Parathyroid adenoma (tissue), 2 donors: ENCODE measurements around the gene IL1RAPL2.

ENCODE experiments used
- H2AFZ ChIP-seq: fragments of 300-600 bp; sonication (generic); one replicate; pipeline ENCODE4 v1.7.0; 2017; ENCODE audit warnings: antibody characterized with exemption, mild to moderate bottlenecking
- H3K27ac ChIP-seq: fragments of 300-600 bp; sonication (generic); one replicate; pipeline ENCODE4 v1.7.0; 2017
- H3K27me3 ChIP-seq: fragments of 300-600 bp; sonication (generic); one replicate; pipeline ENCODE4 v1.7.0; 2017; ENCODE audit warnings: low read length; ENCODE audit not compliant: control insufficient read depth, insufficient read depth
- H3K36me3 ChIP-seq: fragments of 300-600 bp; sonication (generic); one replicate; pipeline ENCODE4 v1.7.0; 2017; ENCODE audit warnings: low read length; ENCODE audit not compliant: control insufficient read depth, insufficient read depth
- H3K4me1 ChIP-seq: fragments of 300-600 bp; sonication (generic); one replicate; pipeline ENCODE4 v1.7.0; 2017; ENCODE audit warnings: control low read depth
- H3K4me2 ChIP-seq: fragments of 300-600 bp; sonication (generic); one replicate; pipeline ENCODE4 v1.7.0; 2017; ENCODE audit warnings: low read length
- H3K4me3 ChIP-seq: fragments of 300-600 bp; sonication (generic); one replicate; pipeline ENCODE4 v1.7.0; 2017; ENCODE audit warnings: low read depth, low read length
- H3K79me2 ChIP-seq: fragments of 300-600 bp; sonication (generic); one replicate; pipeline ENCODE4 v1.7.0; 2017; ENCODE audit warnings: control low read depth
- H3K9ac ChIP-seq: fragments of 300-600 bp; sonication (generic); one replicate; pipeline ENCODE4 v1.7.0; 2017; ENCODE audit warnings: mild to moderate bottlenecking
- H3K9me3 ChIP-seq: fragments of 300-600 bp; sonication (generic); one replicate; pipeline ENCODE4 v1.7.0; 2017; ENCODE audit warnings: low read length; ENCODE audit not compliant: control insufficient read depth
- CTCF ChIP-seq: fragments of 300-600 bp; sonication (generic); IDR thresholded peaks from one replicate; pipeline ENCODE4 v1.7.0; 2017; ENCODE audit warnings: antibody characterized with exemption, mild to moderate bottlenecking
- donor health status: primary hyperparathyroidism.

IL1RAPL2 gene

GRCh38 chrX:105219454-105220401, 653.7 kb downstream of the IL1RAPL2 start:
- Histone ChIP-seq H2AFZ (no peak overlapping the region), H3K36me3 (no peaks in the 10 kb centered on the region), H3K79me2 (no peaks in the 10 kb centered on the region), H3K27ac (no peak overlapping the region), H3K27me3 (no peaks in the 10 kb centered on the region), H3K4me2 (no peak overlapping the region), H3K9me3 (no peaks in the 10 kb centered on the region), H3K9ac (no peak overlapping the region), H3K4me3 (no peak overlapping the region), H3K4me1 (no peaks in the 10 kb centered on the region)
- no peak for TF ChIP-seq CTCF

- no peak for TF ChIP-seq CTCF
- no peak within 1 kb of the TSS for H3K27ac ChIP-seq
- no peaks in the 10 kb centered on the region for H3K36me3 ChIP-seq
- H2AFZ ChIP-seq = no peak within 1 kb of the TSS
- H3K9me3 ChIP-seq = no peaks in the 10 kb centered on the region
- H3K4me1 ChIP-seq = no peaks in the 10 kb centered on the region
- no peak within 1 kb of the TSS for H3K9ac ChIP-seq
- H3K4me3 ChIP-seq = no peak within 1 kb of the TSS
- no peaks in the 10 kb centered on the region for H3K79me2 ChIP-seq
- H3K27me3 ChIP-seq = no peaks in the 10 kb centered on the region
- H3K4me2 ChIP-seq = no peak within 1 kb of the TSS
These were observed 654.6 kb downstream of the IL1RAPL2 start, which contains the start of gene TEX13A for GRCh38 chrX:105220636-105221035. Gene TEX13A, minus strand, starts transcription at chrX:105220694. Its CDS starts 297 bp downstream, at chrX:105220397.

GRCh38 chrX:105221374-105221773, 655.4 kb downstream of the IL1RAPL2 start:
- no peaks in the 10 kb centered on the region for H3K27me3 ChIP-seq

GRCh38 chrX:105226499-105226898, 660.5 kb downstream of the IL1RAPL2 start:
- Histone ChIP-seq H3K4me1 (no peaks in the 10 kb centered on the region), H3K79me2 (no peaks in the 10 kb centered on the region), H3K27me3 (no peaks in the 10 kb centered on the region), H3K4me3 (no peak overlapping the region), H3K4me2 (no peak overlapping the region), H3K36me3 (no peaks in the 10 kb centered on the region), H3K9me3 (no peaks in the 10 kb centered on the region), H3K27ac (no peak overlapping the region), H3K9ac (no peak overlapping the region), H2AFZ (no peak overlapping the region)
- no peak for TF ChIP-seq CTCF

More at GRCh38 chrX:105221374-105221773, 655.4 kb downstream of the IL1RAPL2 start:
- H3K9ac ChIP-seq = no peak overlapping the region
- no peak overlapping the region for H2AFZ ChIP-seq
- no peaks in the 10 kb centered on the region for H3K79me2 ChIP-seq
- no peak overlapping the region for H3K27ac ChIP-seq
- no peaks in the 10 kb centered on the region for H3K4me1 ChIP-seq
- H3K36me3 ChIP-seq = no peaks in the 10 kb centered on the region
- no peak overlapping the region for H3K4me2 ChIP-seq
- H3K4me3 ChIP-seq = no peak overlapping the region
- H3K9me3 ChIP-seq = no peaks in the 10 kb centered on the region
- no peak for TF ChIP-seq CTCF
